IMR-90 (cell line): ENCODE results near the gene S1PR3. TPM values are rescaled to one million over a fixed set of nuclear protein-coding genes. Genes with fewer than 3 reads are reported as not detected.

ENCODE experiments used
- ATAC-seq: fragments of 200-7000 bp; cut with Tn5 transposase; 2 replicates; pipeline ENCODE4 v1.9.1; 2020; ENCODE audit warnings: low read depth, mild to moderate bottlenecking, moderate library complexity
- BruUV-seq: library from RNA; stranded (reverse); fragments of 400-500 nt; replicated peaks from 2 replicates; lab custom pipeline; 2021; lab: Mats Ljungman, UMichigan
- CTCF ChIA-PET: fragments of 300-600 bp; formaldehyde crosslinking; extraction: SDS; loops from one replicate; lab custom pipeline; 2021; ENCODE audit warnings: antibody characterized with exemption; lab: Yijun Ruan, JAX
- POLR2A ChIA-PET: fragments of 300-600 bp; sonication (Branson Sonifier 250); formaldehyde crosslinking; loops from one replicate; lab custom pipeline; 2022; ENCODE audit warnings: antibody characterized with exemption; ENCODE audit not compliant: unreplicated experiment; lab: Charles Lee
- DNase-seq: peaks from one replicate; pipeline ENCODE4 v3.0.0; 2013
- H2AFZ ChIP-seq: replicated peaks from 2 replicates; pipeline ENCODE3; 2013; ENCODE audit warnings: low read length, mild to moderate bottlenecking; ENCODE audit not compliant: poor library complexity
- H2AK5ac ChIP-seq: 2 replicates; pipeline ENCODE4 v1.6.1; 2013; ENCODE audit warnings: low read depth, low read length, inconsistent platforms
- H2AK9ac ChIP-seq: replicated peaks from 2 replicates; pipeline ENCODE3; 2013; ENCODE audit warnings: mild to moderate bottlenecking, low read depth, low read length, moderate library complexity; ENCODE audit not compliant: poor library complexity
- H2BK120ac ChIP-seq: 2 replicates; pipeline ENCODE4 v1.6.1; 2013; ENCODE audit warnings: low read depth, low read length, inconsistent platforms
- H2BK15ac ChIP-seq: 3 replicates; pipeline ENCODE4 v1.6.1; 2013; ENCODE audit warnings: low read depth, low read length, inconsistent platforms
- H2BK20ac ChIP-seq: 2 replicates; pipeline ENCODE4 v1.6.1; 2013; ENCODE audit warnings: low read depth, mild to moderate bottlenecking, inconsistent platforms, low read length, moderate library complexity
- H2BK5ac ChIP-seq: 2 replicates; pipeline ENCODE4 v1.6.1; 2013; ENCODE audit warnings: mild to moderate bottlenecking, low read depth, low read length, inconsistent platforms; ENCODE audit not compliant: poor library complexity, severe bottlenecking
- H3K14ac ChIP-seq: replicated peaks from 2 replicates; pipeline ENCODE4 v1.6.1; 2013; ENCODE audit warnings: low read depth, low read length, inconsistent platforms
- H3K18ac ChIP-seq: 2 replicates; pipeline ENCODE4 v1.6.1; 2013; ENCODE audit warnings: low read depth, low read length, control low read depth
- H3K23ac ChIP-seq: 2 replicates; pipeline ENCODE4 v1.6.1; 2013; ENCODE audit warnings: low read depth, low read length, inconsistent platforms
- H3K27ac ChIP-seq: 2 replicates; pipeline ENCODE4 v1.5.1; 2013; ENCODE audit warnings: mild to moderate bottlenecking, control low read depth, low read length; ENCODE audit not compliant: insufficient read depth
- H3K27me3 ChIP-seq: 2 replicates; pipeline ENCODE4 v1.6.1; 2013; ENCODE audit warnings: low read length; ENCODE audit not compliant: control insufficient read depth, insufficient read depth
- H3K36me3 ChIP-seq: 2 replicates; pipeline ENCODE4 v1.6.1; 2013; ENCODE audit warnings: low read length, mixed read lengths; ENCODE audit not compliant: control insufficient read depth, insufficient read depth
- H3K4ac ChIP-seq: 2 replicates; pipeline ENCODE4 v1.6.1; 2013; ENCODE audit warnings: low read depth, low read length, inconsistent platforms
- H3K4me1 ChIP-seq: 2 replicates; pipeline ENCODE4 v1.6.1; 2013; ENCODE audit warnings: low read length, mixed read lengths; ENCODE audit not compliant: control insufficient read depth, insufficient read depth
- H3K4me2 ChIP-seq: 2 replicates; pipeline ENCODE4 v1.6.1; 2013; ENCODE audit warnings: low read depth, mild to moderate bottlenecking, control low read depth, low read length, moderate library complexity
- H3K4me3 ChIP-seq: 2 replicates; pipeline ENCODE4 v1.5.1; 2013; ENCODE audit warnings: low read depth, mild to moderate bottlenecking, control low read depth, low read length, moderate library complexity; ENCODE audit not compliant: insufficient read depth
- H3K56ac ChIP-seq: 2 replicates; pipeline ENCODE4 v1.6.1; 2013; ENCODE audit warnings: low read length, inconsistent platforms; ENCODE audit not compliant: insufficient read depth; ENCODE audit errors: extremely low read depth
- H3K79me1 ChIP-seq, 2 experiments: 2 replicates each; pipeline ENCODE4 v1.6.1; 2013; ENCODE audit warnings: low read length in 2 of 2, inconsistent platforms in 1 of 2, low read depth in 1 of 2
- H3K9ac ChIP-seq: 2 replicates; pipeline ENCODE4 v1.6.1; 2013; ENCODE audit warnings: low read depth, low read length, control low read depth
- H3K9me1 ChIP-seq: 2 replicates; pipeline ENCODE4 v1.6.1; 2013; ENCODE audit warnings: low read length, inconsistent platforms; ENCODE audit not compliant: insufficient read depth
- H3K9me3 ChIP-seq: 2 replicates; pipeline ENCODE4 v1.6.1; 2013; ENCODE audit warnings: low read length; ENCODE audit not compliant: control insufficient read depth, insufficient read depth
- H4K20me1 ChIP-seq: 2 replicates; pipeline ENCODE4 v1.6.1; 2013; ENCODE audit warnings: low read length, inconsistent platforms; ENCODE audit not compliant: insufficient read depth
- H4K5ac ChIP-seq: 2 replicates; pipeline ENCODE4 v1.6.1; 2013; ENCODE audit warnings: mild to moderate bottlenecking, low read depth, low read length, control low read depth
- H4K8ac ChIP-seq, 2 experiments: 2 replicates each; pipeline ENCODE4 v1.6.1; 2013; ENCODE audit warnings: low read depth in 2 of 2, low read length in 2 of 2, control low read depth in 1 of 2, inconsistent platforms in 1 of 2
- H4K91ac ChIP-seq: 2 replicates; pipeline ENCODE4 v1.6.1; 2013; ENCODE audit warnings: low read depth, low read length, inconsistent platforms; ENCODE audit not compliant: insufficient read depth
- CEBPB ChIP-seq: IDR thresholded peaks from 2 replicates; pipeline ENCODE4 v1.6.1; 2012; ENCODE audit warnings: low read depth, low read length, improper control_type of control experiment
- CHD1 ChIP-seq: IDR thresholded peaks from 2 replicates; pipeline ENCODE4 v1.6.1; 2012; ENCODE audit warnings: low read depth, low read length, improper control_type of control experiment
- FOS ChIP-seq: fragments of 150-350 bp; IDR thresholded peaks from 2 replicates; pipeline ENCODE4 v1.6.1; 2016; ENCODE audit warnings: low read depth, low read length
- MAFK ChIP-seq: IDR thresholded peaks from 2 replicates; pipeline ENCODE4 v1.6.1; 2012; ENCODE audit warnings: low read depth, low read length, improper control_type of control experiment
- MAZ ChIP-seq: IDR thresholded peaks from 2 replicates; pipeline ENCODE4 v1.6.1; 2012; ENCODE audit warnings: low read depth, mild to moderate bottlenecking, low read length, improper control_type of control experiment, moderate library complexity, borderline replicate concordance
- MXI1 ChIP-seq: IDR thresholded peaks from 2 replicates; pipeline ENCODE4 v1.6.1; 2012; ENCODE audit warnings: low read depth, mild to moderate bottlenecking, low read length, moderate library complexity, borderline replicate concordance
- RFX5 ChIP-seq: IDR thresholded peaks from 2 replicates; pipeline ENCODE4 v1.8.0; 2012; ENCODE audit warnings: low read depth, mild to moderate bottlenecking, low read length, moderate library complexity
- SMC3 ChIP-seq: fragments of 150-350 bp; IDR thresholded peaks from 2 replicates; pipeline ENCODE4 v1.6.1; 2016; ENCODE audit warnings: low read depth, mild to moderate bottlenecking, antibody characterized with exemption, low read length, moderate library complexity
- WGBS, 2 experiments: methylation state at CpG; one replicate each; pipeline versions ENCODE4 v1.1.5 to v1.1.7; 2013; ENCODE audit warnings: missing lambda C conversion rate in 2 of 2; ENCODE audit not compliant: insufficient read length in 1 of 2; ENCODE audit errors: extremely low coverage in 2 of 2; 5-methylcytosine and 5-hydroxymethylcytosine counted together
- dilution Hi-C: fragments of 300-500 bp; cut with HindIII; formaldehyde crosslinking; loops from one replicate; pipeline ENCODE4 v1.14.3; 2018; ENCODE audit warnings: low sequenced_read_pairs; ENCODE audit not compliant: unreplicated experiment
- in situ Hi-C: fragments of 300-500 bp; cut with MboI; formaldehyde crosslinking; loops from 3 replicates; pipeline ENCODE4 v1.14.3; 2019; ENCODE audit warnings: low sequenced_read_pairs, inconsistent platforms, mixed read lengths
- intact Hi-C: fragments of 100-400 bp; cut with micrococcal nuclease; formaldehyde crosslinking; loops from 2 replicates; pipeline ENCODE4 v1.10.0; 2022
- polyA plus RNA-seq, 3 experiments: library from polyadenylated mRNA; depleted of rRNA; stranded (reverse); fragments of >200 nt; gene quantifications; 2 replicates each; pipeline ENCODE4 v1.2.3, GENCODE V29; 2012; ENCODE audit warnings: low replicate concordance in 1 of 3
- total RNA-seq: library from RNA; depleted of rRNA; stranded (reverse); fragments of >200 nt; gene quantifications from 2 replicates; pipeline ENCODE4 v1.2.3, GENCODE V29; 2012
- TF ChIP-seq, protein P1 (sequence below): fragments of 150-350 bp; IDR thresholded peaks from 2 replicates; pipeline ENCODE4 v1.6.1; 2016; ENCODE audit warnings: low read depth, mild to moderate bottlenecking, low read length, moderate library complexity, borderline replicate concordance
- TF ChIP-seq, protein P2 (sequence below): conservative IDR thresholded peaks from 2 replicates; pipeline ENCODE4 v1.5.1; 2012; ENCODE audit warnings: mild to moderate bottlenecking, low read depth, low read length, improper control_type of control experiment
- TF ChIP-seq, protein P3 (sequence below): fragments of 150-350 bp; IDR thresholded peaks from 2 replicates; pipeline ENCODE4 v1.6.1; 2017; ENCODE audit warnings: mild to moderate bottlenecking, antibody characterized with exemption, low read length, low read depth

Gene S1PR3
- total and polyA plus RNA-seq, 2 of the 4 experiments (the other 2 are of a cell fraction), result 28.4 to 28.7 TPM

DNA sequence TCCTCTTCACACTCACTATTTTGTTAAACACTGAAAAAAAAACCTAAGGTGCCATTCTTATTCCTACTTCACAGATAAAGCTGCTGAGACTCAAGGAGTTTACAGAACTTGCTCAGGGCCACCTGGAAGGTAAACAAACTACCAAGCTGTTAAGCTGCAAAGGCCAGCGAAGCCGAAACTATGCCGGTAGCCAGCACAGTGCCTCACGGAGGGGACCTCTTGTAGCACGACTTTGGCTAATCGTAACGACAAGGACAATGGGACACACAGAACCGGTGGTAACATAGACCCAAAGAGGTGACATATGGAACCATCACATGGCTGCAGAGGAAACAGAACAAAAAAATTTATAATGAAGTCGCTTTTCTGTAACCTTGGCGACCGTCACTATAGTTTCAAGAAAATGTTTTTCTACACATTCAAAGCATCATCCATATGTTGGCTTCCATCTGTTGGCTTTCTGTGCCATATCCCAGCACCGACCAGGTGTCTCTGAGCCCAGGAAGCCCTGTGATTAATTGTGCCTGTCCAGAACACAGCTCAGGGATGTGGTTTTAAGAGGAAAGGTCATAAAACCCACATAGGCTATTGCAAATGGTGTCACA is 60.3 kb downstream of the S1PR3 start:
- H2AK9ac ChIP-seq, result no peak overlapping the region
- in situ Hi-C loops (no loop called here), dilution Hi-C loops (no loop called here), intact Hi-C loops (no loop called here)
- no peak overlapping the region for H3K23ac ChIP-seq
- CTCF ChIA-PET, result no interaction called here
- no peak overlapping the region for H2BK15ac ChIP-seq
- H3K4me3 ChIP-seq, result no peak overlapping the region
- no peak overlapping the region for H2BK5ac ChIP-seq
- peaks cover 10% of the 10 kb centered on the region for H3K36me3 ChIP-seq
- no peak overlapping the region for H3K4me2 ChIP-seq
- no peak overlapping the region for H3K14ac ChIP-seq
- H2BK120ac ChIP-seq, result no peak overlapping the region
- H4K5ac ChIP-seq, result no peak overlapping the region
- no peak for ATAC-seq
- no peak overlapping the region for H3K18ac ChIP-seq
- TF ChIP-seq, protein P1, sequence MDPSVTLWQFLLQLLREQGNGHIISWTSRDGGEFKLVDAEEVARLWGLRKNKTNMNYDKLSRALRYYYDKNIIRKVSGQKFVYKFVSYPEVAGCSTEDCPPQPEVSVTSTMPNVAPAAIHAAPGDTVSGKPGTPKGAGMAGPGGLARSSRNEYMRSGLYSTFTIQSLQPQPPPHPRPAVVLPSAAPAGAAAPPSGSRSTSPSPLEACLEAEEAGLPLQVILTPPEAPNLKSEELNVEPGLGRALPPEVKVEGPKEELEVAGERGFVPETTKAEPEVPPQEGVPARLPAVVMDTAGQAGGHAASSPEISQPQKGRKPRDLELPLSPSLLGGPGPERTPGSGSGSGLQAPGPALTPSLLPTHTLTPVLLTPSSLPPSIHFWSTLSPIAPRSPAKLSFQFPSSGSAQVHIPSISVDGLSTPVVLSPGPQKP, result no peak
- TF ChIP-seq FOS (no peak), CEBPB (no peak), MXI1 (no peak), MAZ (no peak), MAFK (no peak), RFX5 (no peak), SMC3 (no peak), CHD1 (no peak)
- TF ChIP-seq, protein P2, sequence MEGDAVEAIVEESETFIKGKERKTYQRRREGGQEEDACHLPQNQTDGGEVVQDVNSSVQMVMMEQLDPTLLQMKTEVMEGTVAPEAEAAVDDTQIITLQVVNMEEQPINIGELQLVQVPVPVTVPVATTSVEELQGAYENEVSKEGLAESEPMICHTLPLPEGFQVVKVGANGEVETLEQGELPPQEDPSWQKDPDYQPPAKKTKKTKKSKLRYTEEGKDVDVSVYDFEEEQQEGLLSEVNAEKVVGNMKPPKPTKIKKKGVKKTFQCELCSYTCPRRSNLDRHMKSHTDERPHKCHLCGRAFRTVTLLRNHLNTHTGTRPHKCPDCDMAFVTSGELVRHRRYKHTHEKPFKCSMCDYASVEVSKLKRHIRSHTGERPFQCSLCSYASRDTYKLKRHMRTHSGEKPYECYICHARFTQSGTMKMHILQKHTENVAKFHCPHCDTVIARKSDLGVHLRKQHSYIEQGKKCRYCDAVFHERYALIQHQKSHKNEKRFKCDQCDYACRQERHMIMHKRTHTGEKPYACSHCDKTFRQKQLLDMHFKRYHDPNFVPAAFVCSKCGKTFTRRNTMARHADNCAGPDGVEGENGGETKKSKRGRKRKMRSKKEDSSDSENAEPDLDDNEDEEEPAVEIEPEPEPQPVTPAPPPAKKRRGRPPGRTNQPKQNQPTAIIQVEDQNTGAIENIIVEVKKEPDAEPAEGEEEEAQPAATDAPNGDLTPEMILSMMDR, result no peak
- TF ChIP-seq, protein P3, sequence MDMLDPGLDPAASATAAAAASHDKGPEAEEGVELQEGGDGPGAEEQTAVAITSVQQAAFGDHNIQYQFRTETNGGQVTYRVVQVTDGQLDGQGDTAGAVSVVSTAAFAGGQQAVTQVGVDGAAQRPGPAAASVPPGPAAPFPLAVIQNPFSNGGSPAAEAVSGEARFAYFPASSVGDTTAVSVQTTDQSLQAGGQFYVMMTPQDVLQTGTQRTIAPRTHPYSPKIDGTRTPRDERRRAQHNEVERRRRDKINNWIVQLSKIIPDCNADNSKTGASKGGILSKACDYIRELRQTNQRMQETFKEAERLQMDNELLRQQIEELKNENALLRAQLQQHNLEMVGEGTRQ, result no peak
- H3K4me1 ChIP-seq, result no peaks in the 10 kb centered on the region
- 96% methylated on average over 7 of the region's 12 CpGs; no CpG with 5 or more reads in 1 of the 2 experiments for WGBS, 2 experiments
- H3K56ac ChIP-seq, result no peak overlapping the region
- H3K79me1 ChIP-seq, result no peaks in the 10 kb centered on the region
- no peak overlapping the region for H2BK20ac ChIP-seq
- H4K91ac ChIP-seq, result no peak overlapping the region
- no peak overlapping the region for H3K9ac ChIP-seq
- no peak overlapping the region for H2AK5ac ChIP-seq
- H3K27ac ChIP-seq, result no peak overlapping the region
- no TSS peak for BruUV-seq
- no peaks in the 10 kb centered on the region for H3K9me3 ChIP-seq
- no peaks in the 10 kb centered on the region for H3K27me3 ChIP-seq
- no peaks in the 10 kb centered on the region for H4K20me1 ChIP-seq
- H3K4ac ChIP-seq, result no peak overlapping the region
- H4K8ac ChIP-seq, result no peak overlapping the region
- no peak overlapping the region for H2AFZ ChIP-seq
- POLR2A ChIA-PET, result no interaction called here
- DNase-seq, result no peak
- H3K9me1 ChIP-seq, result peaks cover 9% of the 10 kb centered on the region
